IPS-15b (cell line): Measurements from ENCODE around the gene KTN1.

ENCODE experiments used
- H3K27me3 ChIP-seq: one replicate; pipeline ENCODE4 v1.6.1; 2013; ENCODE audit warnings: low read length; ENCODE audit not compliant: control insufficient read depth, insufficient read depth
- H3K36me3 ChIP-seq: one replicate; pipeline ENCODE4 v1.6.1; 2013; ENCODE audit warnings: low read length; ENCODE audit not compliant: control insufficient read depth, insufficient read depth
- H3K4me1 ChIP-seq: one replicate; pipeline ENCODE4 v1.6.1; 2013; ENCODE audit warnings: mild to moderate bottlenecking, low read length; ENCODE audit not compliant: control insufficient read depth, insufficient read depth
- H3K4me3 ChIP-seq: one replicate; pipeline ENCODE4 v1.5.1; 2013; ENCODE audit warnings: low read depth, low read length
- H3K9ac ChIP-seq: one replicate; pipeline ENCODE4 v1.6.1; 2013; ENCODE audit warnings: low read depth, mild to moderate bottlenecking, low read length
- H3K9me3 ChIP-seq: one replicate; pipeline ENCODE4 v1.6.1; 2013; ENCODE audit warnings: mild to moderate bottlenecking, low read length; ENCODE audit not compliant: control insufficient read depth, insufficient read depth

The KTN1 gene

GRCh38 chr14:55689981-55690871 is 110.2 kb downstream of the KTN1 start:
- Histone ChIP-seq H3K4me3 (no peak overlapping the region), H3K9ac (no peak overlapping the region), H3K36me3 (no peaks in the 10 kb centered on the region), H3K27me3 (no peaks in the 10 kb centered on the region), H3K4me1 (peaks cover 5% of the 10 kb centered on the region), H3K9me3 (no peaks in the 10 kb centered on the region)

- no peak overlapping the region for H3K9ac ChIP-seq
- H3K4me3 ChIP-seq, result no peak overlapping the region
- no peaks in the 10 kb centered on the region for H3K9me3 ChIP-seq
- H3K36me3 ChIP-seq, result no peaks in the 10 kb centered on the region
- H3K4me1 ChIP-seq, result peaks cover 5% of the 10 kb centered on the region
- no peaks in the 10 kb centered on the region for H3K27me3 ChIP-seq
Observed at GRCh38 chr14:55691659-55692058, 111.7 kb downstream of the KTN1 start.

GRCh38 chr14:55693904-55694303 is 113.9 kb downstream of the KTN1 start:
- Histone ChIP-seq H3K9me3 (no peaks in the 10 kb centered on the region), H3K9ac (no peak overlapping the region), H3K4me1 (peaks cover 5% of the 10 kb centered on the region)

GRCh38 chr14:55697414-55697861 is 117.4 kb downstream of the KTN1 start:
- H3K9me3 ChIP-seq, result no peaks in the 10 kb centered on the region
- no peak overlapping the region for H3K4me3 ChIP-seq
- no peak overlapping the region for H3K9ac ChIP-seq
- H3K27me3 ChIP-seq, result no peaks in the 10 kb centered on the region
- H3K36me3 ChIP-seq, result no peaks in the 10 kb centered on the region
- H3K4me1 ChIP-seq, result peaks cover 4% of the 10 kb centered on the region

More at GRCh38 chr14:55693904-55694303, 113.9 kb downstream of the KTN1 start:
- no peaks in the 10 kb centered on the region for H3K27me3 ChIP-seq
- no peak overlapping the region for H3K4me3 ChIP-seq
- no peaks in the 10 kb centered on the region for H3K36me3 ChIP-seq

- Histone ChIP-seq H3K9ac (no peak overlapping the region), H3K4me3 (no peak overlapping the region)
Observed at GRCh38 chr14:55698051-55698450, 118.0 kb downstream of the KTN1 start.

GRCh38 chr14:55699131-55700057 is 119.4 kb downstream of the KTN1 start:
- Histone ChIP-seq H3K4me3 (no peak overlapping the region), H3K4me1 (peaks cover 4% of the 10 kb centered on the region), H3K36me3 (no peaks in the 10 kb centered on the region), H3K9ac (no peak overlapping the region), H3K9me3 (no peaks in the 10 kb centered on the region), H3K27me3 (no peaks in the 10 kb centered on the region)

More at GRCh38 chr14:55698051-55698450, 118.0 kb downstream of the KTN1 start:
- Histone ChIP-seq H3K4me1 (peaks cover 4% of the 10 kb centered on the region), H3K27me3 (no peaks in the 10 kb centered on the region), H3K9me3 (no peaks in the 10 kb centered on the region), H3K36me3 (no peaks in the 10 kb centered on the region)

- H3K9me3 ChIP-seq, result no peaks in the 10 kb centered on the region
- no peak overlapping the region for H3K4me3 ChIP-seq
- H3K4me1 ChIP-seq, result peaks cover 4% of the 10 kb centered on the region
Observed at GRCh38 chr14:55701638-55702037, 121.6 kb downstream of the KTN1 start.

GRCh38 chr14:55702511-55702910 is 122.5 kb downstream of the KTN1 start:
- Histone ChIP-seq H3K9ac (no peak overlapping the region), H3K36me3 (no peaks in the 10 kb centered on the region)

More at GRCh38 chr14:55701638-55702037, 121.6 kb downstream of the KTN1 start:
- H3K36me3 ChIP-seq, result no peaks in the 10 kb centered on the region
- H3K27me3 ChIP-seq, result no peaks in the 10 kb centered on the region
- no peak overlapping the region for H3K9ac ChIP-seq

GRCh38 chr14:55704654-55705053 is 124.6 kb downstream of the KTN1 start:
- no peaks in the 10 kb centered on the region for H3K36me3 ChIP-seq
- no peak overlapping the region for H3K9ac ChIP-seq
- no peaks in the 10 kb centered on the region for H3K4me1 ChIP-seq
- no peaks in the 10 kb centered on the region for H3K9me3 ChIP-seq
- H3K27me3 ChIP-seq, result no peaks in the 10 kb centered on the region
- H3K4me3 ChIP-seq, result no peak overlapping the region

More at GRCh38 chr14:55702511-55702910, 122.5 kb downstream of the KTN1 start:
- Histone ChIP-seq H3K27me3 (no peaks in the 10 kb centered on the region), H3K4me3 (no peak overlapping the region), H3K4me1 (peaks cover 4% of the 10 kb centered on the region), H3K9me3 (no peaks in the 10 kb centered on the region)

GRCh38 chr14:55705651-55706364 is 125.8 kb downstream of the KTN1 start:
- H3K27me3 ChIP-seq, result no peaks in the 10 kb centered on the region
- no peaks in the 10 kb centered on the region for H3K36me3 ChIP-seq
- H3K9ac ChIP-seq, result no peak overlapping the region
- no peaks in the 10 kb centered on the region for H3K4me1 ChIP-seq
- H3K4me3 ChIP-seq, result no peak overlapping the region
- H3K9me3 ChIP-seq, result no peaks in the 10 kb centered on the region

GRCh38 chr14:55706365-55706684 is 126.3 kb downstream of the KTN1 start:
- Histone ChIP-seq H3K9me3 (no peaks in the 10 kb centered on the region), H3K27me3 (no peaks in the 10 kb centered on the region), H3K4me1 (no peaks in the 10 kb centered on the region), H3K4me3 (no peak overlapping the region), H3K9ac (no peak overlapping the region), H3K36me3 (no peaks in the 10 kb centered on the region)
